NCI-H748 (cell line): ENCODE data around the gene EPS15.
A peak's percentile ranks its signal among the peaks of the same experiment; 100 is the strongest.
"Not testable (repeated sequence)": the region's sequence is repeated elsewhere in the genome, so short reads cannot be mapped to it uniquely, and the experiment has no call there.

Experiments used
- DNase-seq: peaks from one replicate; lab custom pipeline; 2025; ENCODE audit not compliant: unreplicated experiment; lab: John Stamatoyannopoulos, UW

The EPS15 gene

DNA sequence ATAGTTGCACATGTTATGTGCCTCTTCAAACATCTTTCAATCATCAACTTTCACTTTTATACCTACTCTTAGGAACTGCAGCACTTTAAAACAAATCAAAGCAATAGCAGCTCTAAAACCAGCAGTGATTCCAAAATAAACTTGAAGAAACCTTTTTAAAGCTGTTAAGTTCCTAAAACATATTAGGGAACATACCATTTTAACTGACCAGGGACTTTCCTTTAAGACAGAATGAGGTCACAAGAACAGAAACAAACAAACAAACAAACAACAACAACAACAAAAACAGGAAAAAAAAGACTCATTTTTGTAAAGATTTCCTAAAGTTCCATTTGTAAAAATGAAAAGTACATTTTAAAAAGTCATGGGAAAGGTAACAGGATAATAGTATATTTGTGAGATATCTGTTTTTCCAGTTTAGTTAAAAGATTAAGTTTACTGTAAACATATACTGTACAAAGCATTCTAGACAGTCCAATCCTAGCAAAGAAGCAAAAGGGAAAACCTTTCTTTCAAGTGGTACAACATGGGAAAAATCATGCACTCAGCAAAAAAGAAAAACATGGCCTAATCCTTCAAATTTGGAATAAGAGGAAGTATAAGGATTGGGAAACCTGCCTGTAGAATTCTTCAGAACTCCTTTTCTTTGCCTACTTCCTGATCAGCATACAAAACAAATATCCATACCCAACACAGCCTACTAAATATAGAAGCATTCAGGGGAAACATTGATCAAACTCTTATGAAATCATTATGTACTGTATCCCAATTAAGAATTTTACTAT lies 45.5 kb downstream of the EPS15 start:
- no peak for DNase-seq

- DNase-seq, result no peak
Observed at GRCh38 chr1:51472359-51472758, 46.7 kb downstream of the EPS15 start.

DNA sequence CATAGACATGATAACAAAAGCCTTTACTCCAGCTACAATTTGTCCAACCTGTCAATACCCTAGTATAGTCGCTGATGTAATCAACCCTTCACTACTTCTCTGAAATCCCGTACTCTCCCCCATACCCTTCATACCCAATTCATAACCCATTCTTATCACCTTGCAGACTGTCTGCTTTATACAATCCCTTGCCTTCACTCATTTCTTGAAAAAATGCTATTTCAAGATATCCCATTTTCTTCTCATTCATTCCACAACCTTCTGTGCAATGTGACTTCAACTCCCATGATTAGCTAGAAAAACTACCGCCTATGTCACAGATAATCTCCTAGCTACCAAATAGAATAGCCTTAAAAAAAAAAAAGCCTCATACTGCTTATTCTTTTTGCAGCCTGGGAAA lies 49.5 kb downstream of the EPS15 start:
- DNase-seq, result no peak

- no peak for DNase-seq
Observed at GRCh38 chr1:51464828-51465227, 54.2 kb downstream of the EPS15 start.

DNA sequence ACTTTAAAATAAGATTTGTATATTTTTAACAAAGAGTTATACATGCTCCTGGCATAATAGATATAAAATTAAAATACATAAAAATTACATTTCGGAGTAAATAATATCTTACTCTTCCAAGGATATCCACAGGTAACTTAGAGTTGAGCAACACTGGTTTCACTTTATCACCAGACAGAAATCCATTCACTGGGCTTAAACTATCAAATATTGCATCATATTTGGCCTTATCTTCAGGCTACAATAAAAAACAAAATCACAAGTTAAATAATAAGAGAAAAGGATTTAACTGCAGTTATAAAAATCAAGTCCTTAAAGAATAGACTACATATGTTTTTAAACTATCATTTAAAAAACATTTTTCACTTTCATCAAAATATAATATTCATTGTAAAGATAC lies 55.5 kb downstream of the EPS15 start:
- no peak for DNase-seq

GRCh38 chr1:51462289-51462688 lies 56.8 kb downstream of the EPS15 start:
- not testable (repeated sequence) for DNase-seq

- no peak for DNase-seq
Observed at GRCh38 chr1:51454554-51454953, 64.5 kb downstream of the EPS15 start.

- no peak for DNase-seq
Observed at GRCh38 chr1:51453010-51453409, 66.1 kb downstream of the EPS15 start.

GRCh38 chr1:51448844-51449454 lies 70.1 kb downstream of the EPS15 start:
- DNase-seq, result not testable (repeated sequence)

GRCh38 chr1:51445351-51446090 lies 73.5 kb downstream of the EPS15 start:
- DNase-seq, result no peak

DNA sequence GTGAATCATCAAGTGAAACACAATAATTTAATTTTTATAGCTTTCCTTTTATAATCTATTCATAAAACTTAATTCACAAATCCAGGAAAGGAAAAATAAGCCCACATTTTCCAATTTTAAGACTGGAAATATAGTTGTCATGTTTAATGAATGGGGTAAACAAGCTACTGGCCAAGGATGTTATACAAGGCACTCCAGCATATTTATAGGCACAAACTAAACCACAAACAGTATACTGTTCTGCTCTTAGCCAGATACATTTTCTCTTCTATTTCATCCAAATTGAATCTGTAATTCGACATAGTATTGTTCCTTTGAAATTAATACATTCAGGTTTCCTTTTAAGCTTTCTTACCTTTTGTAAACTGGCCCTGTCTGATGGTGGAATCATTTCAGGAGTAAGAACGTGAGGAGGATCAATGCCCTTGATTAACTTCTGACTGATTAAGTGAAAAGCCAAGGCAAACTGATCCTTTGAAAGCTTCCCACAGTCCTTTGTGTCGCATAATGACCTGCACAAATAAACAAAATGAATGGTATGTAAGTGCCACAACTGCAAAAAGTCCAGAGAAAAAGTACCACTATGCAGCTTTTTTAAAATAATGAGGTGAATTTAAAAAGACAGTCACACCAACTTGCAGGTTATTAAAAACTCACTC lies 74.4 kb downstream of the EPS15 start:
- no peak for DNase-seq

DNA sequence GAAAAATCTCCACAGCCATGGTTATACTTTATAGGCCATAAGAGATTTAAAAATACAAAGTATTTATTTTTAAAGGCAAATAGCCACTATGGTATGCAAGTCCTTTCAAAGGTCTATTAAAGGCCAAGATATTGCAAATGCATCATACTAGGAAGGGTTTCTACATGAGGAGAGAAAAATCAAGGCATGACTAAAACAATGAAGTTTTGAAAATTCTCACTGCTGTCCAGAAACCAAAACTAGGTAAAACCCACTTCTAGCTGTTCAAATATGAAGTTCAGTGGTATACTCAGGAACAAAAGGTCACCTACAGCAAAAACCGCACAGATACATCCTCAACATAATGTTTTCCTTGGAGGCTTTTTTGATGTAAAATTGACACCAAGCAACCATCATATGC lies 75.0 kb downstream of the EPS15 start:
- no peak for DNase-seq

- DNase-seq, result no peak
Observed at GRCh38 chr1:51443555-51443954, 75.5 kb downstream of the EPS15 start.

- DNase-seq, result no peak
Observed at GRCh38 chr1:51442616-51443015, 76.5 kb downstream of the EPS15 start.

DNA sequence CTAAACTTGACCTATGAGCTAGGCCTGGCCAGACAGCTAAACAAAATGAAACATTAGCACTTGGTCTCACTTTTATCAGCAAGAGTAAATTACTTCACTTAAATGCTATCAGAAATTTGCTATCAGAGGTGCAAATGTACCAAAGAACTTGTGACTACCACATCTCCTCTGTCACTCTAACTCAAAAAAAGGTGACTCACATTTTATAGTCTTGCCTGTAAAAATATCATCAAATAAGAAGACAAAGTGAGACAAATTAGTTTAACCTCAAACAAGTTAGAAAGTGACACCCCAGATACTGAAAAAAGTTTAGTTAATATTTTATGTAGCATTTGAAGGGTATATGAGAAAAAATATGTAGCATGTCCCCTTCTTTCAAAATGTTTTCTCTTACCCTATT lies 76.9 kb downstream of the EPS15 start:
- no peak for DNase-seq

GRCh38 chr1:51439895-51440294 lies 79.2 kb downstream of the EPS15 start:
- DNase-seq, result peak; percentile 25

DNA sequence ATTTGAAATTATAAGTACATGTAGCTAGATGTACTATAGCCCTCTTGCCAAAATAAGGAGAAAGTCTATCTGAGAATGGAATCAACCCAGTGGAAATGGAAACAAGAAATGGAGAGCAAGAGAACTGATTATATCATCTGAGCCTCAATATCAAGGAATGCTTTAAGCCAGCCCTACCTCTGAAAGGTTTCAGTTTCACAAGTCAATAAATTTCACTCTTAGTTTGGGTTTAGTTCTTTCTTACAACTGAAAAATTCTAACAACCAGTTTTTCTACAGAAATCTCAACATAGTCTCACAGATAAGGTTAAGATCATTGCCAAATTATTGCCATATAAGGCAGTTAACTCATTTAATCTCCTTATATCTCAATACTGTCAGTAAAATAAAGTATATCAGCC lies 80.0 kb downstream of the EPS15 start:
- no peak for DNase-seq

DNA sequence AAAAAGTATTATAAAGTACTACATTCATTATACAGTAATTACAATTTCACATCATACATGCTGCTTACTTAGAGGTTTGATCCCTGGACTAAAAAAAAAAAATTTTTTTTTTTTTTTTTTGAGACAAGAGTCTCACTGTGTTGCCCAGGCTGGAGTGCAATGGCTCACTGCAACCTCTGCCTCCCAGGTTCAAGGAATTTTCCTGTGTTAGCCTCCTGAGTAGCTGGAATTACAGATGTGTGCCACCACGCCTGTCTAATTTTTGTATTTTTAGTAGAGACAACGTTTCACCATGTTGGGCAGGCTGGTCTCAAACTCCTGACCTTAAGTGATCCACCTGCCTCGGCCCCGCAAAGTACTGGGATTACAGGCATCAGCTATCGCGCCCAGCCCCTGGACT lies 81.7 kb downstream of the EPS15 start:
- DNase-seq, result not testable (repeated sequence)

DNA sequence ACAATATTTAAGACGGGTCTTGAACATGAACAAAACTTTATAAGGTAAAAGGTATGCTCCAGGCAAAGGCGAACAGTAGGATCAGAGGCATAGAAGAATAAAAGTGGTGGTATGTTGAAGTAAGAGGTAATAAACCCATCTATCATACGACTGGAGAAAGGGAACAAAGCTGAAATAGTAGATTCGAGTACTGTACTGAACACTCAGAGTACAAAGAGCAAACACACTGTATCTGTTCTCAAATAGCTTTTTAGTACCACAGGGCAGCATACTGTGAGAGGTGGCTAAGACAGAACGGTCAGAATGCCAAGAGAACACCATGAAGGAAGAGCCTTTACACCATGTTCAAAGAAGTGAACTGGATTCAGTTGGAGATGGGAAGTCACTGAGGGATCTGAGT lies 83.2 kb downstream of the EPS15 start:
- no peak for DNase-seq

GRCh38 chr1:51433972-51434510 lies 85.0 kb downstream of the EPS15 start:
- no peak for DNase-seq

DNA sequence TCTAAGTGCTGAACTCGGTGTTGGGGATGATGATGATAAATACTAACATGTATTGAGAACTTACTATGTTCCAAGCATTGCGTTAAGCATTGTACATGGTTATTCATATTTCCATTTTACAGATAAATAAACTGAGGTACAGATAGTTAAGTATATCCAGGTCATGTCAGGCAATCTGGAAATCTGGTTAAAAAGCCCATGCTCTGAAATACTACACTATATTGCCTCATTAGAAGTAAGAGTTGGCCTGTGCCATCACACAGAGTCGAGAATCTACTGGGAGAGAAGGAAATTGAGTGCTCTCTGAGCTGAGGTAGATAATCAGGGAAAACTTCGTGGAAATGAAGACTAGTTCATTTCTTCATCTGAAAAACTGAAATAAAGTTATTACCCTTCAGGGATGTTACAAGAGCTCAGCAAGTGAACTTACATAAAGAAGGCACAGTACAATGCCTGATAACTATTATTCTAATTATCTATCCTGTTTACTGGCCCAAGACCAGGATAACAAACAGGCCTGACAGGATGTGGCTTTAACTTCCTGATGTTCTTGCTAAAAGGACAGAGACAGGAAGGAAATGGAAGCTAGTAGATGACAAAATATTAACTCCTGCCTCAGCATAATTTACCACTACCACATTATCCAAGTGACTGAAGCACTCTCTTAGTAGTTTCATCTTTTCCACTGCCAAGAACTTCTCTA lies 85.6 kb downstream of the EPS15 start:
- no peak for DNase-seq
